GM23248 (cell line): Measurements from ENCODE around the gene CAMTA1. TPM values are rescaled to one million over a fixed set of nuclear protein-coding genes. Genes with fewer than 3 reads are reported as not detected.
A peak's percentile ranks its signal among the peaks of the same experiment; 100 is the strongest.

Experiments used
- DNase-seq: peaks from one replicate; pipeline ENCODE4 v3.0.0-alpha.2; 2015
- H2AFZ ChIP-seq: fragments of 200-600 bp; sonication (generic); 2 replicates; pipeline ENCODE4 v1.6.1; 2016; ENCODE audit warnings: antibody characterized with exemption
- H3F3A ChIP-seq: fragments of 200-600 bp; sonication (generic); 2 replicates; pipeline ENCODE4 v1.6.1; 2016; ENCODE audit warnings: mild to moderate bottlenecking, antibody characterized with exemption, mixed run types; ENCODE audit not compliant: insufficient read depth
- H3K27ac ChIP-seq: fragments of 200-600 bp; sonication (generic); 2 replicates; pipeline ENCODE4 v1.5.1; 2016; ENCODE audit warnings: mild to moderate bottlenecking
- H3K27me3 ChIP-seq: fragments of 200-600 bp; sonication (generic); replicated peaks from 2 replicates; pipeline ENCODE4 v1.6.1; 2016; ENCODE audit warnings: mild to moderate bottlenecking; ENCODE audit not compliant: insufficient read depth
- H3K36me3 ChIP-seq: fragments of 200-600 bp; sonication (generic); 2 replicates; pipeline ENCODE4 v1.6.1; 2016; ENCODE audit warnings: low read depth, mild to moderate bottlenecking
- H3K4me1 ChIP-seq: fragments of 200-600 bp; sonication (generic); 2 replicates; pipeline ENCODE4 v1.6.1; 2016; ENCODE audit warnings: mild to moderate bottlenecking; ENCODE audit not compliant: insufficient read depth
- H3K4me2 ChIP-seq: fragments of 200-600 bp; sonication (generic); one replicate; pipeline ENCODE4 v1.6.1; 2016; ENCODE audit warnings: mild to moderate bottlenecking; ENCODE audit not compliant: unreplicated experiment
- H3K4me3 ChIP-seq: fragments of 200-600 bp; sonication (generic); 2 replicates; pipeline ENCODE4 v1.5.1; 2016; ENCODE audit warnings: mild to moderate bottlenecking
- H3K79me2 ChIP-seq: fragments of 200-600 bp; sonication (generic); 2 replicates; pipeline ENCODE4 v1.6.1; 2016; ENCODE audit warnings: mild to moderate bottlenecking; ENCODE audit not compliant: insufficient read depth
- H3K9ac ChIP-seq: fragments of 200-600 bp; sonication (generic); 2 replicates; pipeline ENCODE4 v1.6.1; 2016; ENCODE audit warnings: mild to moderate bottlenecking
- H3K9me2 ChIP-seq: fragments of 200-600 bp; sonication (generic); 2 replicates; pipeline ENCODE4 v1.6.1; 2016; ENCODE audit warnings: mixed run types, mild to moderate bottlenecking, moderate library complexity; ENCODE audit not compliant: insufficient read depth
- H3K9me3 ChIP-seq: fragments of 200-600 bp; sonication (generic); one replicate; pipeline ENCODE4 v1.6.1; 2017; ENCODE audit warnings: low read depth
- H4K20me1 ChIP-seq: fragments of 200-600 bp; sonication (generic); 2 replicates; pipeline ENCODE4 v1.6.0; 2016; ENCODE audit not compliant: insufficient read depth
- EZH2 ChIP-seq: fragments of 200-600 bp; sonication (generic); IDR thresholded peaks from 2 replicates; pipeline ENCODE4 v1.6.1; 2018; ENCODE audit warnings: antibody characterized with exemption, mild to moderate bottlenecking; ENCODE audit not compliant: insufficient read depth, poor library complexity, severe bottlenecking
- EZH2phosphoT487 ChIP-seq: fragments of 200-600 bp; sonication (generic); IDR thresholded peaks from 2 replicates; pipeline ENCODE4 v1.6.1; 2018; ENCODE audit warnings: antibody characterized with exemption, moderate library complexity, mild to moderate bottlenecking, low read depth; ENCODE audit not compliant: insufficient read depth
- WGBS, 2 experiments: methylation state at CpG; one replicate each; pipeline ENCODE4 v1.1.6; 2015 to 2017; ENCODE audit warnings: low lambda C conversion rate in 2 of 2, low coverage in 1 of 2; ENCODE audit errors: missing lambda C conversion rate in 2 of 2; 5-methylcytosine and 5-hydroxymethylcytosine counted together
- in situ Hi-C: fragments of 300-500 bp; cut with MboI; formaldehyde crosslinking; loops from 2 replicates; pipeline ENCODE4 v1.15.0; 2020
- polyA plus RNA-seq: library from polyadenylated mRNA; unstranded; fragments of >200 nt; fragmentation: Nextera tagmentation; extraction: Ambion mirVana; gene quantifications from 2 replicates; pipeline ENCODE4 v1.2.1, GENCODE V29; 2016
- total RNA-seq: library from RNA; depleted of rRNA; stranded (reverse); fragments of >200 nt; shearing (Covaris generic); gene quantifications from 2 replicates; pipeline ENCODE4 v1.2.3, GENCODE V29; 2014

The CAMTA1 gene
- total and polyA plus RNA-seq, 2 experiments from 2014 or later, result 50.1 to 165 TPM

- H3F3A ChIP-seq, result peaks cover 12% of the 10 kb centered on the region; the same call in 1 of the 2 replicates
- no peaks in the 10 kb centered on the region for H3K27me3 ChIP-seq
- TF ChIP-seq EZH2 (no peak), EZH2phosphoT487 (no peak)
- DNase-seq, result peak; percentile 42
- no peak overlapping the region for H3K4me3 ChIP-seq
- H3K9me3 ChIP-seq, result no peaks in the 10 kb centered on the region
- no peaks in the 10 kb centered on the region for H4K20me1 ChIP-seq
- in situ Hi-C loops, result no loop called here
- no peak overlapping the region for H3K9ac ChIP-seq
- H3K79me2 ChIP-seq, result no peaks in the 10 kb centered on the region
- H3K4me2 ChIP-seq, result no peak overlapping the region
- H3K9me2 ChIP-seq, result no peaks in the 10 kb centered on the region
- no peaks in the 10 kb centered on the region for H3K36me3 ChIP-seq
- H3K27ac ChIP-seq, result no peak overlapping the region
- peaks cover 12% of the 10 kb centered on the region for H3K4me1 ChIP-seq
- no peak overlapping the region for H2AFZ ChIP-seq
These were observed 482.2 kb downstream of the CAMTA1 start for GRCh38 chr1:7267493-7267892.

- Histone ChIP-seq H3K9me2 (no peaks in the 10 kb centered on the region), H3K9me3 (no peaks in the 10 kb centered on the region), H3K79me2 (no peaks in the 10 kb centered on the region), H3K4me2 (no peak overlapping the region), H3K9ac (no peak overlapping the region), H3K36me3 (no peaks in the 10 kb centered on the region), H3K4me1 (peaks cover 12% of the 10 kb centered on the region), H4K20me1 (no peaks in the 10 kb centered on the region), H3K27ac (no peak overlapping the region), H3K4me3 (no peak overlapping the region), H3F3A (peaks cover 12% of the 10 kb centered on the region; the same call in 1 of the 2 replicates), H2AFZ (no peak overlapping the region), H3K27me3 (no peaks in the 10 kb centered on the region)
- in situ Hi-C loops, result no loop called here
- no peak for TF ChIP-seq EZH2phosphoT487
- no peak for TF ChIP-seq EZH2
- DNase-seq, result no peak
These were observed 483.7 kb downstream of the CAMTA1 start for GRCh38 chr1:7268983-7269382.

- H3K4me2 ChIP-seq, result no peak overlapping the region
- H3K4me1 ChIP-seq, result peaks cover 12% of the 10 kb centered on the region
- no peak overlapping the region for H2AFZ ChIP-seq
- peaks cover 12% of the 10 kb centered on the region; the same call in 1 of the 2 replicates for H3F3A ChIP-seq
- no peak for TF ChIP-seq EZH2
- TF ChIP-seq EZH2phosphoT487, result no peak
- H3K27me3 ChIP-seq, result no peaks in the 10 kb centered on the region
- no peaks in the 10 kb centered on the region for H4K20me1 ChIP-seq
- WGBS, 2 experiments, result 86 to 94% methylated on average over 1 of the region's 1 CpG
- H3K36me3 ChIP-seq, result no peaks in the 10 kb centered on the region
- in situ Hi-C loops, result no loop called here
- H3K9ac ChIP-seq, result no peak overlapping the region
- no peaks in the 10 kb centered on the region for H3K79me2 ChIP-seq
- no peak overlapping the region for H3K4me3 ChIP-seq
- DNase-seq, result no peak
- H3K9me2 ChIP-seq, result no peaks in the 10 kb centered on the region
- no peaks in the 10 kb centered on the region for H3K9me3 ChIP-seq
- H3K27ac ChIP-seq, result no peak overlapping the region
These were observed 484.3 kb downstream of the CAMTA1 start for GRCh38 chr1:7269525-7269924.

GRCh38 chr1:7274256-7274655 is 489.0 kb downstream of the CAMTA1 start:
- WGBS, 2 experiments, result 55 to 61% methylated on average over 3 of the region's 3 CpGs
- in situ Hi-C loops, result no loop called here
- H3K9me3 ChIP-seq, result no peaks in the 10 kb centered on the region
- no peak for DNase-seq
- H3K9me2 ChIP-seq, result no peaks in the 10 kb centered on the region
- H4K20me1 ChIP-seq, result no peaks in the 10 kb centered on the region
- no peaks in the 10 kb centered on the region for H3F3A ChIP-seq
- H3K79me2 ChIP-seq, result no peaks in the 10 kb centered on the region
- TF ChIP-seq EZH2 (no peak), EZH2phosphoT487 (no peak)
- H3K36me3 ChIP-seq, result no peaks in the 10 kb centered on the region
- no peak overlapping the region for H3K4me2 ChIP-seq
- H3K4me1 ChIP-seq, result 0 out of 2 replicates have a peak, but pooled peaks cover 3% of the 10 kb centered on the region
- H3K4me3 ChIP-seq, result no peak overlapping the region
- H3K27ac ChIP-seq, result no peak overlapping the region
- no peak overlapping the region for H2AFZ ChIP-seq
- H3K9ac ChIP-seq, result no peak overlapping the region
- H3K27me3 ChIP-seq, result no peaks in the 10 kb centered on the region

GRCh38 chr1:7278045-7278444 is 492.8 kb downstream of the CAMTA1 start:
- TF ChIP-seq EZH2phosphoT487 (no peak), EZH2 (no peak)
- peaks cover 26% of the 10 kb centered on the region for H3K4me1 ChIP-seq
- no peak for DNase-seq
- H3K79me2 ChIP-seq, result no peaks in the 10 kb centered on the region
- H3K9me3 ChIP-seq, result no peaks in the 10 kb centered on the region
- H3K9me2 ChIP-seq, result no peaks in the 10 kb centered on the region
- no peak overlapping the region for H3K9ac ChIP-seq
- H3F3A ChIP-seq, result peaks cover 11% of the 10 kb centered on the region
- no peaks in the 10 kb centered on the region for H3K36me3 ChIP-seq
- H4K20me1 ChIP-seq, result no peaks in the 10 kb centered on the region
- no peak overlapping the region for H3K4me2 ChIP-seq
- in situ Hi-C loops, result no loop called here
- H3K27me3 ChIP-seq, result no peaks in the 10 kb centered on the region
- H3K27ac ChIP-seq, result no peak overlapping the region
- no peak overlapping the region for H2AFZ ChIP-seq
- H3K4me3 ChIP-seq, result no peak overlapping the region
- 74 to 82% methylated on average over 2 of the region's 2 CpGs for WGBS, 2 experiments
